ENCODE results near the gene FASN. TPM values are rescaled to one million over a fixed set of nuclear protein-coding genes. Genes with fewer than 3 reads are reported as not detected.

The FASN gene
- total RNA-seq, 4 donors from 2014 or later = 72.8 to 302 (median 143) TPM

- H3K36me3 ChIP-seq = peaks cover 0 to 20% (median 0%) of the 10 kb centered on the region in 3 donors
- 77 to 87% methylated on average over 6 of the region's 6 CpGs for WGBS, 2 donors
- no peaks in the 10 kb centered on the region for H3K9me3 ChIP-seq
- no peaks in the 10 kb centered on the region for H3K27me3 ChIP-seq
- H3K4me3 ChIP-seq = no peak overlapping the region
- H3K4me1 ChIP-seq = peaks cover 0 to 26% (median 2%) of the 10 kb centered on the region in 3 donors
- intact Hi-C loops (cut with DNase I) = no loop called here
- no peak overlapping the region for H3K27ac ChIP-seq
- no peak for DNase-seq
- TF ChIP-seq CTCF (IDR thresholded peaks at IDR 0.05) = no peak
- TF ChIP-seq POLR2A (IDR thresholded peaks at IDR 0.05) = no peak
Measured at GRCh38 chr17:82112914-82113311, 14.9 kb upstream of the FASN start.

GRCh38 chr17:82112181-82112913 lies 14.3 kb upstream of the FASN start:
- no peak for DNase-seq
- H3K9me3 ChIP-seq = no peaks in the 10 kb centered on the region
- peaks cover 0 to 31% (median 2%) of the 10 kb centered on the region in 3 donors for H3K4me1 ChIP-seq
- H3K27me3 ChIP-seq = no peaks in the 10 kb centered on the region
- intact Hi-C loops (cut with DNase I) = no loop called here
- H3K4me3 ChIP-seq = no peak overlapping the region
- TF ChIP-seq CTCF (IDR thresholded peaks at IDR 0.05) (no peak), POLR2A (IDR thresholded peaks at IDR 0.05) (no peak)
- WGBS, 2 donors = 84 to 90% methylated on average over 15 to 18 of the region's 18 CpGs
- peaks cover 0 to 20% (median 0%) of the 10 kb centered on the region in 3 donors for H3K36me3 ChIP-seq
- H3K27ac ChIP-seq = no peak overlapping the region

GRCh38 chr17:82110298-82110697 lies 12.3 kb upstream of the FASN start:
- Histone ChIP-seq H3K27ac (peak overlapping the region in 2 of 4 donors; percentile 1 to 64), H3K4me1 (peaks cover 19 to 52% (median 22%) of the 10 kb centered on the region in 3 donors), H3K27me3 (no peaks in the 10 kb centered on the region), H3K36me3 (peaks cover 0 to 20% (median 0%) of the 10 kb centered on the region in 3 donors), H3K4me3 (no peak overlapping the region), H3K9me3 (no peaks in the 10 kb centered on the region)
- DNase-seq = no peak
- intact Hi-C loops (cut with DNase I) = no loop called here
- WGBS, 2 donors = 6 to 31% methylated on average over 3 of the region's 3 CpGs
- TF ChIP-seq CTCF (IDR thresholded peaks at IDR 0.05) (no peak), POLR2A (IDR thresholded peaks at IDR 0.05) (no peak)

GRCh38 chr17:82108961-82109475 lies 11.0 kb upstream of the FASN start:
- DNase-seq = no peak
- no peak for TF ChIP-seq CTCF (IDR thresholded peaks at IDR 0.05)
- no peak for TF ChIP-seq POLR2A (IDR thresholded peaks at IDR 0.05)
- Histone ChIP-seq H3K36me3 (peaks cover 0 to 20% (median 0%) of the 10 kb centered on the region in 3 donors), H3K27me3 (no peaks in the 10 kb centered on the region), H3K9me3 (no peaks in the 10 kb centered on the region), H3K27ac (no peak overlapping the region), H3K4me1 (peaks cover 31 to 65% (median 34%) of the 10 kb centered on the region in 3 donors), H3K4me3 (no peak overlapping the region)
- 90 to 95% methylated on average over 14 of the region's 14 CpGs for WGBS, 2 donors
- intact Hi-C loops (cut with DNase I) = no loop called here

GRCh38 chr17:82108496-82108945 lies 10.5 kb upstream of the FASN start:
- no peak overlapping the region for H3K4me3 ChIP-seq
- no peaks in the 10 kb centered on the region for H3K27me3 ChIP-seq
- H3K27ac ChIP-seq = no peak overlapping the region
- no peak for DNase-seq
- H3K36me3 ChIP-seq = peaks cover 0 to 15% (median 0%) of the 10 kb centered on the region in 3 donors
- 82 to 89% methylated on average over 14 to 16 of the region's 19 CpGs for WGBS, 2 donors
- TF ChIP-seq CTCF (IDR thresholded peaks at IDR 0.05) (no peak), POLR2A (IDR thresholded peaks at IDR 0.05) (no peak)
- H3K4me1 ChIP-seq = peaks cover 35 to 70% (median 39%) of the 10 kb centered on the region in 3 donors
- intact Hi-C loops (cut with DNase I) = no loop called here
- no peaks in the 10 kb centered on the region for H3K9me3 ChIP-seq
